ENCODE results near the gene KRT83. TPM values are rescaled to one million over a fixed set of nuclear protein-coding genes. Genes with fewer than 3 reads are reported as not detected.
A peak's percentile ranks its signal among the peaks of the same experiment; 100 is the strongest.

The KRT83 gene
- total RNA-seq, 1 donor from 2014 or later, result not detected

DNA sequence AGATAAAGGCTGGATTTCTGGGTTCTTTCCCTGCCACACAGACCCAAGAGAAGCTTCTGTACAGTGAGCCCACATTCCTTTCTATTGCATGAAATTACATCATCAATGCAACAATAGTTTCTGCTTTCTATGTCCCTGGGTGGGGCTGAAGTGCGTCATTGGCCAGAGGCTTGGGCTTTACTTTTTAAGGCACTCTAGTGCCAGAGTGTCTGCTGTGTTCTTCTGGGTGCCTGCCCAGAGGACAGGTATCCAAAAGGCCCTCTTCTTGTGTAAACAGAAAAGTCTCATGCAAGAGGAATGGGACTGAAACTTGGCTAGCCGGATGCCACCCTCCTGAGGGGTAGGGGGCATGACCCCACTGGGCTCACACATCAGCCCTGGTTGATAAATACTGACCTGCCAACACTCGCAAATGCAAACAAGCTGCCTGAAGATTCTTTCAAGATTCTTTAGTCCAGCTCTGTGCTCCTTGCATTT, 40.8 kb downstream of the KRT83 start:
- TF ChIP-seq, protein P1, sequence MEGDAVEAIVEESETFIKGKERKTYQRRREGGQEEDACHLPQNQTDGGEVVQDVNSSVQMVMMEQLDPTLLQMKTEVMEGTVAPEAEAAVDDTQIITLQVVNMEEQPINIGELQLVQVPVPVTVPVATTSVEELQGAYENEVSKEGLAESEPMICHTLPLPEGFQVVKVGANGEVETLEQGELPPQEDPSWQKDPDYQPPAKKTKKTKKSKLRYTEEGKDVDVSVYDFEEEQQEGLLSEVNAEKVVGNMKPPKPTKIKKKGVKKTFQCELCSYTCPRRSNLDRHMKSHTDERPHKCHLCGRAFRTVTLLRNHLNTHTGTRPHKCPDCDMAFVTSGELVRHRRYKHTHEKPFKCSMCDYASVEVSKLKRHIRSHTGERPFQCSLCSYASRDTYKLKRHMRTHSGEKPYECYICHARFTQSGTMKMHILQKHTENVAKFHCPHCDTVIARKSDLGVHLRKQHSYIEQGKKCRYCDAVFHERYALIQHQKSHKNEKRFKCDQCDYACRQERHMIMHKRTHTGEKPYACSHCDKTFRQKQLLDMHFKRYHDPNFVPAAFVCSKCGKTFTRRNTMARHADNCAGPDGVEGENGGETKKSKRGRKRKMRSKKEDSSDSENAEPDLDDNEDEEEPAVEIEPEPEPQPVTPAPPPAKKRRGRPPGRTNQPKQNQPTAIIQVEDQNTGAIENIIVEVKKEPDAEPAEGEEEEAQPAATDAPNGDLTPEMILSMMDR (IDR thresholded peaks at IDR 0.05; ENCODE audit: insufficient read depth, low read length, poor library complexity, severe bottlenecking), result no peak
- DNase-seq (ENCODE audit: low read depth), result peak; percentile 75
- no peaks in the 10 kb centered on the region for H3K36me3 ChIP-seq (ENCODE audit: control insufficient read depth, insufficient read depth, low read length)
- H3K4me3 ChIP-seq (ENCODE audit: low read depth, low read length), result no peak overlapping the region
- H3K27me3 ChIP-seq (ENCODE audit: control insufficient read depth, insufficient read depth, low read length), result no peaks in the 10 kb centered on the region

DNA sequence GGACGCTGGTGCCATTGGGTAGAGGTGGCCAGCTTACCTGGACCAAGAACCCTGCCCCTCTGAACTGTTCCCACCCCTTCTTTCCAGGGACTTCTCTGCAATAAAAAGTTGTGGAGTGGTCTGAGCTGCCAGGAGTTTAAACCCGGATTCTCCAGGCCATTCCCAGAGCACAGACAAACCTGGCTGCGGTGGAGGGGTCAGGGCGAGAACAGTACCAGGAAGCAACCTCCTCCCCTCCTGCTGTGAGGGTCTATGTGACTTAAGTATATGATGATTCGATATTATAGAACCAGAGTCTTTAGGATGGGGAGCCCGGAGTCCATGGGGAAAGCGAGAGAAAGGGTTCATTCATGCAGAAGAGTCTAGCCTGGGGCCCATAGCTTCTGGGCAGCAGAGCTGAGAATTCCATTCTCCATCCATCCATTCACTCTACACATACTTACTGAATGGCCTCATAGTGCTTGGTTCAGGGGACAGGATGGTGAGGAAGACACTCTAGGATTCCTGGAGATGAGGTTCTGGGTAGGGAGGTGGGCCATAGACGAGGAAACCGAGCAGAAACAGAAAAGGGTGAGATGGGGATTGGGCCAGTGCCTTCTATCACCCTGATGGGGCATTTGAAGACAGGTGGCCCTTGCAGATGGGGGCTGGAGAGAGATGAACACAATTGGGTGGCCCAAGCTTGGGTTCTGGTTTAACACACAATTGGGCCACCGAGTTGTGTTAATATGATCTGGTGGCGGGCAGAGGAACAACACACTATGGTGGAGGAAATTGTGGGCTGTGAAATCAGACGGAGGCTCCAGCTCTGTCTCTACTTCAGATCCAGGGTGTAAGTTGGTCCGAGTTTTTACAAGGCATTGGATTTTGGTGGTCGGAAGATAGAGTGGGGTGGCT, 41.5 kb downstream of the KRT83 start:
- TF ChIP-seq, protein P1 (IDR thresholded peaks at IDR 0.05; ENCODE audit: insufficient read depth, low read length, poor library complexity, severe bottlenecking), result no peak
- Histone ChIP-seq H3K36me3 (ENCODE audit: control insufficient read depth, insufficient read depth, low read length) (no peaks in the 10 kb centered on the region), H3K4me3 (ENCODE audit: low read depth, low read length) (no peak overlapping the region), H3K27me3 (ENCODE audit: control insufficient read depth, insufficient read depth, low read length) (no peaks in the 10 kb centered on the region)
- DNase-seq (ENCODE audit: low read depth), result peak; percentile 64

DNA sequence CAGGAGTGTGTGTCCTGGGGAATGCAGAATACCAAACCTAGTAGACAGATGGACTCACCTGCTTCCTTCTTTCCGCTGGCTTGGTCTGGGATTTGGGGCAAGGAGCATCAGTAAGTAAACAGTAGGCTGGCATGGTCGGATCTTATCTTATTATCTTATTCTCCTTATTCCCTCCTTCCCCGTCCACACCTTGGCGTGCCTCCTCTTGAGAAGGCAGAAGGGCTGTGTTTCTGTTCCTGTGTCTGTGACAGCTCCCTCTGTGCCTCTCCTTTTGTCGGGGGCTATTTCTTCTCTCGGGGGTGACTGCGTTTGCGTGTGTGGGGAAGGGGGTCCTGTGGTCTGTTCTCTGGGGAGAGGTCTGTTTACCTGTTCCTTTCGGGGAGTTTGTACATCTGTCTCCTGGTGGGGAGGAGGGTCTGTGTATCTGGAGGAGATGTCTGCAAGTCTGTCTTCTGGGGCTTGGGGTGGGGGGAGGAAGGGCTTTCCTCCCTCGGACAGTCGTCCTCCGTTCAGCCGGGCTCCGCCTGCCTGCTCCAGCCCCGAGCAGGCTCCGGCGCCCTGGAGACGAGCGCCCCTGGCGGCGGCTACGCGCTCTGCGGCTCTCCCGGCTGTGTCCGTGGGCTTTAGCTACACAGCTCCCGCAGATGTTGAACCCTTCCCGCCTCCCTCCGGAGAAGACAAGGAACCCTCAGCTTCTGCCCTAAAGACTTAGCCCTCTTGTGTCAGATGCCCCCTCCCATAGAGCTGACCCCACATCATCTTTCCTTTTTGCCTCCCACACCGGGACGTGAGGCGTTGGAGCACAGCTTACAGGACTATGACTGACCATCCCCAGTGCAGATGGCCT, 42.4 kb downstream of the KRT83 start:
- TF ChIP-seq, protein P1 (IDR thresholded peaks at IDR 0.05; ENCODE audit: insufficient read depth, low read length, poor library complexity, severe bottlenecking), result peak; percentile 95
- Histone ChIP-seq H3K4me3 (ENCODE audit: low read depth, low read length) (peak overlapping the region; percentile 8), H3K27me3 (ENCODE audit: control insufficient read depth, insufficient read depth, low read length) (no peaks in the 10 kb centered on the region), H3K36me3 (ENCODE audit: control insufficient read depth, insufficient read depth, low read length) (no peaks in the 10 kb centered on the region)
- DNase-seq (ENCODE audit: low read depth), result no peak

DNA sequence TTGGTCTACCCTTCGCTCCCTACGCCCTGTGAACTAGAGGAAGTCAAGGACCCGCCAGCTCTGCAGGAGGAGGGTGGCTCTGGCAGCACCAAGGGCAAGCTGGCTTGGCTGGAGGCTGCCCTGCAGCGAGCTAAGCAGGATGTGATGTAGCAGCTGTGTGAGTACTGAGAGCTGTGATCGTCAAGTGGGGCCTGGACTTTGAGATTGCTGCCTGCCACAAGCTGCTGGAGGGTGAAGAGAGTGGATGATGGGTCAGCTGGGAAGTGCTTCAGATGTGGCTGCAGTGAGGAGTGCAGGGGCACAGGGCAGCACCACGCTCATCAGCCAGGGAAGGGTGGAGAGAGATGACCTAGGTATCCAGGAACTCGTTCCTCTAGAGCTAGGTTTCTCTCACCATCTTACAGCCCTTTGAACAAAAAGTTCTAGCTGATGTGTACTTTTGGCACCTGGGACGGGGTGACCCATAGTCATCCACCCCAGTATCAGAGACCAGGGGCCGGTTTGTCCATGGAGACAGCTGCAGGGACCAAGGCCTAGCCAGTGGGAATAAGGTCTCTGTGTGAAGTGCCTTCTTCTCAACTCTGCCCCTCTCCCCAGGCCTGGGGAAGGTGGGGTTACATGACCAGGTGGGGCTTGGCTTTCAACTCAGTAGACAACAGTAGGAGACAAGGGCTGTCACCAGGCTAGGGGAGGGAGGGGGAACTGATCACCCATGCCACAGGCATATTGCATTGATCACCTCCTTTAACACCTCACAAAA, 43.5 kb downstream of the KRT83 start:
- no peak overlapping the region for H3K4me3 ChIP-seq (ENCODE audit: low read depth, low read length)
- no peaks in the 10 kb centered on the region for H3K27me3 ChIP-seq (ENCODE audit: control insufficient read depth, insufficient read depth, low read length)
- TF ChIP-seq, protein P1 (IDR thresholded peaks at IDR 0.05; ENCODE audit: insufficient read depth, low read length, poor library complexity, severe bottlenecking), result no peak
- H3K36me3 ChIP-seq (ENCODE audit: control insufficient read depth, insufficient read depth, low read length), result no peaks in the 10 kb centered on the region
- DNase-seq (ENCODE audit: low read depth), result no peak

DNA sequence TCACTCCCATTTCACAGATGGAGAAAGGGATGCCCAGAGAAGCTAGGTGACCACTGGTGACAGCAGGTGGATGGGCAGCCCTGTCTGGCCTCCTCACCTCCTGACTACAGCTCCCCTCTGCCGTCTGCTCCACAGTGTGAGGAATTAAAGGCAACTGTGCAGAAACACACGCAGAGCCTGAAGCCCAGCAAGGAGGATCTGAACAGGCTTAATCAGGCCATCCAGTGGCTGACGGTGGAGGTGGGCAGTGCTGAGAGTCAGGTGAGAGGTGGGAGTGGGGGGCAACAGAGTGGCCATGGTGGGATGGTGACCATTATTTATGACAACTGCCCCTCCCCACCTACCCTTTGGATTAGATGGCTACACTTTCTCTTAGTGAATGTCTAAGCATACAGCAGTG, 45.5 kb downstream of the KRT83 start:
- Histone ChIP-seq H3K36me3 (ENCODE audit: control insufficient read depth, insufficient read depth, low read length) (no peaks in the 10 kb centered on the region), H3K4me3 (ENCODE audit: low read depth, low read length) (no peak overlapping the region), H3K27me3 (ENCODE audit: control insufficient read depth, insufficient read depth, low read length) (no peaks in the 10 kb centered on the region)
- no peak for DNase-seq (ENCODE audit: low read depth)
- TF ChIP-seq, protein P1 (IDR thresholded peaks at IDR 0.05; ENCODE audit: insufficient read depth, low read length, poor library complexity, severe bottlenecking), result no peak

Measured in kidney epithelial cell (primary cell).